Astrocyte (in vitro differentiated cells and primary cell): ENCODE measurements around the gene CFHR5.

Experiments
- EZH2 ChIP-seq: IDR thresholded peaks from 2 replicates; pipeline ENCODE4 v1.6.1; 2012; ENCODE audit warnings: mild to moderate bottlenecking, low read length, inconsistent platforms; ENCODE audit not compliant: insufficient read depth
- TF ChIP-seq, protein P1 (sequence below): IDR thresholded peaks from 2 replicates; pipeline ENCODE4 v1.5.1; 2011; ENCODE audit warnings: low read depth, mild to moderate bottlenecking, inconsistent platforms, low read length, moderate library complexity; ENCODE audit not compliant: insufficient read depth

DNA sequence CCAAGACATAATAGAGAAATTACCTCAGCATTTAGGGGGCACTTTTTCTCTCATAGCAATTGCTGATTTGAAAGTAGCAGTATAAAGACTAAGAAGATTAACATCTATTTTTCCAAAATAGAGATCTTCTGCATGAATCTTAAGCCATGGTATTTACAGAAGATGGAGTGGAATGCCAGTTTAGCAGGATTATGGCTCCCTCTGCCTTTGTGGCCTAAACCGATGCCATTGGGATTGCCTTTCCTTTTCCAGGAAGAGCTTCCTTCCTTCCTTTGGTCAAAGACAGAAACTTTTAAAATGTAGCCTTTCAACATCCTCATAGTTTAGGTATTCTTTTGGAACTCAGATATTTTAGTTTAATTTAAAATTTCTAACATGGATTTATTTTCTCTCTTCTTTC is 39.4 kb downstream of the CFHR5 start:
- TF ChIP-seq, protein P1, sequence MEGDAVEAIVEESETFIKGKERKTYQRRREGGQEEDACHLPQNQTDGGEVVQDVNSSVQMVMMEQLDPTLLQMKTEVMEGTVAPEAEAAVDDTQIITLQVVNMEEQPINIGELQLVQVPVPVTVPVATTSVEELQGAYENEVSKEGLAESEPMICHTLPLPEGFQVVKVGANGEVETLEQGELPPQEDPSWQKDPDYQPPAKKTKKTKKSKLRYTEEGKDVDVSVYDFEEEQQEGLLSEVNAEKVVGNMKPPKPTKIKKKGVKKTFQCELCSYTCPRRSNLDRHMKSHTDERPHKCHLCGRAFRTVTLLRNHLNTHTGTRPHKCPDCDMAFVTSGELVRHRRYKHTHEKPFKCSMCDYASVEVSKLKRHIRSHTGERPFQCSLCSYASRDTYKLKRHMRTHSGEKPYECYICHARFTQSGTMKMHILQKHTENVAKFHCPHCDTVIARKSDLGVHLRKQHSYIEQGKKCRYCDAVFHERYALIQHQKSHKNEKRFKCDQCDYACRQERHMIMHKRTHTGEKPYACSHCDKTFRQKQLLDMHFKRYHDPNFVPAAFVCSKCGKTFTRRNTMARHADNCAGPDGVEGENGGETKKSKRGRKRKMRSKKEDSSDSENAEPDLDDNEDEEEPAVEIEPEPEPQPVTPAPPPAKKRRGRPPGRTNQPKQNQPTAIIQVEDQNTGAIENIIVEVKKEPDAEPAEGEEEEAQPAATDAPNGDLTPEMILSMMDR, result no peak
- TF ChIP-seq EZH2, result no peak
